Testis (tissue), 3 donors: Measurements from ENCODE around the gene CHCHD6. TPM values are rescaled to one million over a fixed set of nuclear protein-coding genes. Genes with fewer than 3 reads are reported as not detected.
A peak's percentile ranks its signal among the peaks of the same experiment; 100 is the strongest.

Experiments used
- DNase-seq: peaks from one replicate; pipeline ENCODE4 v3.0.0-alpha.2; 2019
- H3K27ac ChIP-seq, 2 donors: fragments of 200-600 bp; sonication (generic); one replicate each; pipeline ENCODE4 v1.5.1; 2019
- H3K27me3 ChIP-seq: fragments of 200-600 bp; sonication (generic); one replicate; pipeline ENCODE4 v1.5.1; 2019
- H3K36me3 ChIP-seq: fragments of 200-600 bp; sonication (generic); one replicate; pipeline ENCODE4 v1.5.1; 2017; ENCODE audit warnings: low read depth; ENCODE audit errors: missing control alignments
- H3K4me1 ChIP-seq: fragments of 200-600 bp; sonication (generic); one replicate; pipeline ENCODE4 v1.5.1; 2019
- H3K4me3 ChIP-seq, 2 donors: fragments of 200-600 bp; sonication (generic); one replicate each; pipeline ENCODE4 v1.5.1; 2017 to 2019
- H3K9me3 ChIP-seq: fragments of 200-600 bp; sonication (generic); one replicate; pipeline ENCODE4 v1.5.1; 2017
- CTCF ChIP-seq, 3 experiments: fragments of 450-650 bp in 2 of 3; fragments of 200-600 bp in 1 of 3; sonication (generic) in 1 of 3; IDR thresholded peaks; one replicate each; pipeline ENCODE4 v1.5.1; 2016 to 2019; ENCODE audit warnings: antibody characterized with exemption in 3 of 3, mild to moderate bottlenecking in 2 of 3, moderate library complexity in 1 of 3
- POLR2A ChIP-seq: fragments of 450-650 bp; IDR thresholded peaks from one replicate; pipeline ENCODE4 v1.6.1; 2017; ENCODE audit warnings: antibody characterized with exemption, mild to moderate bottlenecking, moderate library complexity
- WGBS, 2 donors: methylation state at CpG; one replicate each; pipeline ENCODE4 v1.1.5; 2018; 5-methylcytosine and 5-hydroxymethylcytosine counted together
- intact Hi-C: fragments of 100-400 bp; cut with DNase I; formaldehyde crosslinking; loops from one replicate; pipeline ENCODE4 v1.15.1; 2023; ENCODE audit warnings: low total_unique reads
- polyA plus RNA-seq: library from polyadenylated mRNA; stranded (reverse); fragments of 350-450 nt; fragmentation: Illumina TruSeq; extraction: RNeasy Lipid Tissue Mini Kit (QIAGEN cat#74804); gene quantifications from one replicate; pipeline ENCODE4 v1.2.3, GENCODE V29; 2014; ENCODE audit warnings: low read depth, low replicate concordance; ENCODE audit not compliant: insufficient read depth
- total RNA-seq, 2 donors: library from RNA; depleted of rRNA; stranded (reverse); fragments of >200 nt; gene quantifications; one replicate each; pipeline ENCODE4 v1.2.3, GENCODE V29; 2016

The CHCHD6 gene
- total and polyA plus RNA-seq, 3 donors from 2014 or later: 47.6 to 84.6 (median 49.9) TPM

DNA sequence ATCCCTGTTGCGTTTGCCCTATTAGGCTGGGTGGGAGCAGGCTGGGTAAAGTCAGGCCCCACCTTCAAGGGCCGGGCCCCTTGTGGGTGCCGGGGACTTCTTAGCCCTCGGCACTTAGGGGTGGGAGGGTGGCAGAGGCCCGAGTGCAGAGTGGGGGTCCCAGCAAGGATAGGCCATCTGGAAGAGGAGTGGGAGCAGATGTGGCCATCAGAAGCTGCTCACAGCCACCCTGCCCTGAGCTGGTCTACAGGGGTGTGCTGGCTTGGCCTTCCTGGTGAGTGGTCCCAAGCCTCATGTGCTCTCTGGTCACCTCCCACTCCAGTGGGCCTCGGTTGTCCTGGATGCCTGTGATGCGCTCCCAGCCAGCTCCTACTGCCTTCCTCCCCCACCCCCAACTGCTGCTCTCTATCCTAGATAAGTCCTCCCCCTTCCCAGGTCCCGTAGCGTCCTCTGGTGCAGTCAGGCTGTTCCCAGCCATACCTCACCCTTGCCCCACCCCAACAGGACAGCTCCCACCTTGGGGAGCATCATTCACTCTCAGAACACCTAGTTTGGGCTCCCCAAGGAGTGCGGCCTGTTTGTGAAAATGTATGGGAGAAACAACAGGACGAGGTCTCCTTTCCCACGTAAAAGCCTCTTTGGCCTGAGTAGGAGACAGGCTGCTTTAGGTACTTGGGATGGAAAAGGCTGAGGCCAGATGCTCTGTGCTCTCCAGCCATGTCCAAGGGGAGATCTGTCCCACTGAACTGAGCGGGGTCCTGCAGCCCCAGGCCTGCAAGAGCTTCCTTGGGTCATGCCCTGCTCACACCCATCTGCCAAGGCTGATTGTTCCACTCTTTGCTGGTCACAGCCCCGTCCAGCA, 254.0 kb downstream of the CHCHD6 start:
- H3K9me3 ChIP-seq: no peaks in the 10 kb centered on the region
- no peaks in the 10 kb centered on the region for H3K36me3 ChIP-seq
- intact Hi-C loops: no loop called here
- H3K4me1 ChIP-seq: peaks cover 26% of the 10 kb centered on the region
- H3K27ac ChIP-seq: no peak overlapping the region
- WGBS, 2 donors: 90 to 96% methylated on average over 8 to 14 of the region's 14 CpGs
- no peak overlapping the region for H3K4me3 ChIP-seq
- no peak for DNase-seq
- no peaks in the 10 kb centered on the region for H3K27me3 ChIP-seq
- TF ChIP-seq POLR2A: no peak
- TF ChIP-seq CTCF (IDR thresholded peaks at IDR 0.05): no peak

- no peak for DNase-seq
- H3K4me1 ChIP-seq: peaks cover 26% of the 10 kb centered on the region
- H3K27ac ChIP-seq: no peak overlapping the region
- no peak for TF ChIP-seq POLR2A
- TF ChIP-seq CTCF (IDR thresholded peaks at IDR 0.05): no peak
- no peaks in the 10 kb centered on the region for H3K36me3 ChIP-seq
- no peaks in the 10 kb centered on the region for H3K27me3 ChIP-seq
- WGBS, 2 donors: 84 to 85% methylated on average over 3 to 7 of the region's 10 CpGs
- intact Hi-C loops: no loop called here
- H3K9me3 ChIP-seq: no peaks in the 10 kb centered on the region
- no peak overlapping the region for H3K4me3 ChIP-seq
Measured at GRCh38 chr3:126958638-126959085, 254.6 kb downstream of the CHCHD6 start.

- no peak for DNase-seq
- Histone ChIP-seq H3K4me3 (no peak overlapping the region), H3K36me3 (no peaks in the 10 kb centered on the region), H3K4me1 (peaks cover 26% of the 10 kb centered on the region), H3K27ac (no peak overlapping the region), H3K9me3 (no peaks in the 10 kb centered on the region), H3K27me3 (no peaks in the 10 kb centered on the region)
- WGBS, 2 donors: 79 to 88% methylated on average over 8 to 10 of the region's 10 CpGs
- TF ChIP-seq POLR2A (no peak), CTCF (IDR thresholded peaks at IDR 0.05) (no peak)
- intact Hi-C loops: no loop called here
Measured at GRCh38 chr3:126959136-126959920, 255.3 kb downstream of the CHCHD6 start.

GRCh38 chr3:126959921-126960603, 256.0 kb downstream of the CHCHD6 start:
- H3K4me1 ChIP-seq: peaks cover 26% of the 10 kb centered on the region
- H3K4me3 ChIP-seq: no peak overlapping the region
- H3K36me3 ChIP-seq: no peaks in the 10 kb centered on the region
- no peaks in the 10 kb centered on the region for H3K27me3 ChIP-seq
- TF ChIP-seq POLR2A (no peak), CTCF (IDR thresholded peaks at IDR 0.05) (no peak)
- DNase-seq: no peak
- H3K27ac ChIP-seq: peak overlapping the region in 1 of 2 donors; percentile 76
- WGBS, 2 donors: 61 to 67% methylated on average over 11 to 17 of the region's 17 CpGs
- no peaks in the 10 kb centered on the region for H3K9me3 ChIP-seq
- intact Hi-C loops: no loop called here
